NCI-H128 (cell line): ENCODE data around the gene RWDD1.

ENCODE experiments used
- DNase-seq: peaks from one replicate; lab custom pipeline; 2025; ENCODE audit not compliant: unreplicated experiment; lab: John Stamatoyannopoulos, UW

RWDD1 gene

GRCh38 chr6:116605935-116606334 lies 34.6 kb downstream of the RWDD1 start:
- no peak for DNase-seq

GRCh38 chr6:116611056-116611455 lies 39.8 kb downstream of the RWDD1 start:
- DNase-seq: no peak

- peak; percentile 84 for DNase-seq
Measured at GRCh38 chr6:116615937-116616736, 44.8 kb downstream of the RWDD1 start, which contains the start of gene RSPH4A. RSPH4A (plus strand) TSS chr6:116616479; CDS start chr6:116616624, 145 bp downstream.

DNA sequence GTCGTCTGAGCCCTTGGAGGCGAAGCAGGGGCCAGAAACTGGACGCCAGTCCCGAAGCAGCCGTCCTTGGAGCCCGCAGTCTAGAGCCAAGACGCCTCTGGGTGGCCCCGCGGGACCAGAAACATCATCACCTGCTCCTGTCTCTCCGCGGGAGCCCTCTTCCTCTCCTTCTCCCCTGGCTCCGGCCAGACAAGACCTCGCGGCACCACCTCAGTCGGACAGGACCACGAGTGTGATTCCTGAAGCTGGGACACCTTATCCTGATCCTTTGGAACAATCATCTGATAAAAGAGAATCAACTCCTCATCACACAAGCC lies 45.4 kb downstream of the RWDD1 start:
- DNase-seq: no peak

DNA sequence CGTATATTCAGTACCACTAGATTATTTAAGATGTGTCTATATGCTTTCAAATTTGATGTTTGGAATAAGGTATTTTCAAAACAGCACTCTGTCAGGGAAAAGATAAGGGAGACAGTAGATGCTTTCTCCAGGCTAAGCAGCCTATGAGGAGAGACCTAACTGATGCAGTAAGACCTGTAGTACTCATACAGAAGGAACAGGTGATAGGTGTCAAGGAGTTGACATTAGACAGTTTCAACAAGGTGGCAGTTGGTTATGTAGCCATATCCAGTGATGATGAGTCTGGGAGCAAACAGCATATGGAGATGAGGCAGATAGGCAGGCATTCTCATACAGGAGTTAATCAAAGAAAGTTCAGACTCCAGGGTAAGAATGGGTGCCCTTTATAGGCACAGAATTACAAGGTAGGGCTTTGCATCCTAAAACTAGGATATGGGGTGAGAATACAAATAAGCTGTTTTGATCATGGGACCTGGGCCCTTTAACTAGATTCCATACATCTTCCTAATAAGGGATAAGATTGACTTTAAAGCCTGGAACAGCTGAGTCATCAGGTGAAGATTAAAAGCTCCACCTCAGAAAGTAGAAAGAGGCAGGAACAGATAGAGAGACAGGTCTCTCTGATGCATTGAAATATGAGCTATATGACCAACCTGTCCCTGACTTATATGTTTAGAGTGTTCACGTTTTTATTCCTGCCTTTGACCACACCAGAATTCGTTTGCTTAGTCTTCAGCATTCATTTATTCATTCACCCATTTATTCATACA lies 52.9 kb downstream of the RWDD1 start:
- DNase-seq: no peak

GRCh38 chr6:116625872-116626271 lies 54.6 kb downstream of the RWDD1 start:
- DNase-seq: no peak

DNA sequence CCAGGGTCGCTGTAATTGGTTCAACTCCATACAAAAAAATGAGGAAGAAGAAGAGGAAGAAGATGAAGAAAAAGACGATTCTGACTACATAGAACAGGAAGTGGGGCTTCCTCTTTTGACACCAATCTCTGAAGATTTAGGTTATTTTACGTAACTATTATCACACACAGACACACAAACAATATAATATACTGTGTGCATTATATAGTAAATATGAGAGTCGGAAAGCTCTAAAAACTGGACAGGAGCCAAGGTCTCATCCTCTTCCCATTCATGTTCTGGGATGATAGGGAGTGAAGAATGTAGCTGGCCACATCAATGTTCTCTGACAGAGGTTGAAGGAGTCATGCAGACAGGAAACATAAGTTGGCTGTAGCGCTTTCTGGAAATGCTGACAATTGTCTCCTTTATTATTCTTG lies 58.3 kb downstream of the RWDD1 start:
- DNase-seq: no peak

- no peak for DNase-seq
Measured at GRCh38 chr6:116631379-116631990, 60.2 kb downstream of the RWDD1 start.

DNA sequence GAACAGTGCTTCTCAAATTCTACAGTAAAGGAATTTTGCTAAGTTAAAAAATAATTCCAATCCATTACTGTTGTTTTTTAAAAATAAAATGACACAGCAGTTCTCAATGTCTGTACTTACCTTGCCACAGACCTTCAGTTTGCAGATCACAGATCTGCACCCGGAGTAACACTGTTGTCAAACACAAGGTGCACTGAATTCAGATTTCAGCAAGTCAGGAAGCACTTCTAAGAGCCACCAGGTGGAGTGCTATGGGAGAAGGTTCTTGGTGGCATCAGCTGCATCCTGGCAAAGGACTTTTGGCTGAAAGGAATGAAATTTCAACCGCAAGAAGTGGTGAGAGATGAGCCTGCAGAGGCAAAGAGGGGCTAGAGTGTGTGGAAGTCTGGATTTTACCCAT lies 62.4 kb downstream of the RWDD1 start:
- no peak for DNase-seq
